HEK293 (cell line): ENCODE measurements around the gene PRPF40B.

Experiments
- CTCF ChIP-seq: fragments of 450-650 bp; formaldehyde crosslinking; IDR thresholded peaks from 2 replicates; pipeline ENCODE4 v1.5.1; 2016; ENCODE audit warnings: missing biosample characterization, missing genetic modification characterization
- OSR2 ChIP-seq: fragments of 450-650 bp; formaldehyde crosslinking; IDR thresholded peaks from 2 replicates; pipeline ENCODE4 v1.5.1; 2016; ENCODE audit warnings: missing biosample characterization, missing genetic modification characterization
- OVOL3 ChIP-seq: fragments of 450-650 bp; formaldehyde crosslinking; IDR thresholded peaks from 2 replicates; pipeline ENCODE4 v1.5.1; 2016; ENCODE audit warnings: missing biosample characterization, missing genetic modification characterization
- ZEB2 ChIP-seq: fragments of 450-650 bp; formaldehyde crosslinking; IDR thresholded peaks from 2 replicates; pipeline ENCODE4 v1.5.1; 2016; ENCODE audit warnings: missing biosample characterization, missing genetic modification characterization
- ZNF121 ChIP-seq: fragments of 450-650 bp; formaldehyde crosslinking; IDR thresholded peaks from 2 replicates; pipeline ENCODE4 v1.5.1; 2016; ENCODE audit warnings: missing biosample characterization, missing genetic modification characterization
- ZNF138 ChIP-seq: fragments of 450-650 bp; formaldehyde crosslinking; IDR thresholded peaks from 2 replicates; pipeline ENCODE4 v1.5.1; 2016; ENCODE audit warnings: missing biosample characterization, missing genetic modification characterization, borderline replicate concordance
- ZNF169 ChIP-seq: fragments of 450-650 bp; formaldehyde crosslinking; IDR thresholded peaks from 2 replicates; pipeline ENCODE4 v1.5.1; 2016; ENCODE audit warnings: missing biosample characterization, missing genetic modification characterization
- ZNF350 ChIP-seq: fragments of 450-650 bp; formaldehyde crosslinking; IDR thresholded peaks from 2 replicates; pipeline ENCODE4 v1.5.0; 2017; ENCODE audit warnings: missing biosample characterization, mild to moderate bottlenecking, missing genetic modification characterization
- ZNF626 ChIP-seq: fragments of 450-650 bp; sonication (Bioruptor Pico); formaldehyde crosslinking; IDR thresholded peaks from 2 replicates; pipeline ENCODE4 v1.5.1; 2018; ENCODE audit warnings: missing biosample characterization, missing genetic modification characterization, inconsistent platforms
- ZNF777 ChIP-seq: fragments of 450-650 bp; formaldehyde crosslinking; IDR thresholded peaks from 2 replicates; pipeline ENCODE4 v1.5.1; 2017; ENCODE audit warnings: missing biosample characterization, missing genetic modification characterization, borderline replicate concordance

DNA sequence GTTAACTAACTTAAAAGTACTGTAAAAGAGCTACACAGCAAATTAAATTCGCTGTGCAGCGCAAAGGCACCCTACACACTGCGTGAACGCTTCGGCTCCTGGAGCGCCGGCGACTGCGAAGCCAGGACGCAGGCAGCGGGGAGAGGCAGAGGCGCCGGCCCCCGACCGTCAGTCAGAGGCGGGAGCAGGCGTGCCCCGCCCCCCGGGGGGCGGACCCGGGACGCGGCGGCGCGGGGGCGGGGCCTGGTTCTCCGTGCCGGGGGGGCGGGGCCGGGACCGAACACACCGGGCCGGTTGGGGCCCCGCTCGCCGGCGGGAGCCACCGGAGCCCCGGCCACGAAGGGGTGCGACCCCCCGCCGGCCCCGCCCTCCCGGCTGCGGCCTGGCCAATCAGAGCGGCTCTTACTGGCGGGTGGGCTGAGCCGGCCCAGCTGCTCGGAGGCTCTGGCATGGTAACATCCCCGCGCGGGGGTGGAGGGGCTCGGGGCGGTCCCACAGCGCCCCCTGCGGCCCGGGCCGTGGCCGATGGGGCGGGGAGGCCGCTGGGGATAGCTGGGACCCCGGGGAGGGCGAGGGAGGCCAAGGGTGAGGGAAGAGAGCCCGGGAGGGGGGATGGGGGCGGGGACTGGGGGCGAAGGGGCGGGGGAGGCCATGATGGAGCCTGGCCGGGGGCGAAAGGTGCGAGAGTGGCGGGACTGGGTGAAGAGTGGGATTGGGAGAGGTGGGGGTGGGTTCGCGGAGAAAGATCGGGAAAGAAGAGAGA lies at the start of gene PRPF40B:
- TF ChIP-seq ZNF138 (tag by site-specific recombination) (no peak), ZNF777 (tag by site-specific recombination) (no peak), CTCF (tag by site-specific recombination) (peak; percentile 22; the same call in 1 of the 2 replicates), ZNF350 (no peak), ZEB2 (tag by site-specific recombination) (no peak; the same call in 1 of the 2 replicates), OVOL3 (no peak), ZNF169 (tag by site-specific recombination) (no peak), ZNF121 (no peak), ZNF626 (no peak), OSR2 (tag by site-specific recombination) (no peak)
